H1 (cell line): ENCODE measurements around the gene DCANP1. TPM values are rescaled to one million over a fixed set of nuclear protein-coding genes. Genes with fewer than 3 reads are reported as not detected.

Experiments
- CTCF ChIA-PET: fragments of 300-600 bp; sonication (Branson Sonifier 250); formaldehyde crosslinking; loops from one replicate; lab custom pipeline; 2021; ENCODE audit not compliant: partially characterized antibody; lab: Charles Lee
- POLR2A ChIA-PET: fragments of 300-600 bp; sonication (Branson Sonifier 250); formaldehyde crosslinking; loops from one replicate; lab custom pipeline; 2021; ENCODE audit warnings: inconsistent platforms; ENCODE audit not compliant: partially characterized antibody; lab: Charles Lee
- DNase-seq, 2 experiments: peaks; one replicate each; pipeline versions ENCODE4 v3.0.0 to v3.0.0-alpha.2; 2010 to 2022; ENCODE audit warnings: low spot score in 2 of 2, low read depth in 1 of 2, mixed read lengths in 1 of 2
- FAIRE-seq: peaks from 2 replicates; lab custom pipeline; 2011; peaks lifted over from hg19 to GRCh38; lab: Jason Lieb, UNC
- H2AFZ ChIP-seq: 2 replicates; pipeline ENCODE4 v1.8.1; 2012; ENCODE audit warnings: low read length, inconsistent platforms
- H2AK5ac ChIP-seq: 2 replicates; pipeline ENCODE4 v1.6.1; 2013; ENCODE audit warnings: low read depth, low read length
- H2BK120ac ChIP-seq: replicated peaks from 2 replicates; pipeline ENCODE3; 2013; ENCODE audit warnings: low read depth, low read length, inconsistent platforms
- H2BK12ac ChIP-seq: 2 replicates; pipeline ENCODE4 v1.6.1; 2013; ENCODE audit warnings: low read depth, low read length
- H2BK15ac ChIP-seq: 2 replicates; pipeline ENCODE4 v1.6.1; 2013; ENCODE audit warnings: low read length
- H2BK20ac ChIP-seq: 2 replicates; pipeline ENCODE4 v1.6.1; 2013; ENCODE audit warnings: low read length
- H2BK5ac ChIP-seq: 2 replicates; pipeline ENCODE4 v1.6.1; 2013; ENCODE audit warnings: low read depth, low read length
- H3K14ac ChIP-seq: 2 replicates; pipeline ENCODE4 v1.6.1; 2013; ENCODE audit warnings: inconsistent platforms; ENCODE audit not compliant: insufficient read length
- H3K18ac ChIP-seq: 2 replicates; pipeline ENCODE4 v1.6.1; 2013; ENCODE audit warnings: low read length; ENCODE audit errors: extremely low read depth
- H3K23ac ChIP-seq: 2 replicates; pipeline ENCODE4 v1.6.1; 2013; ENCODE audit warnings: inconsistent platforms; ENCODE audit not compliant: insufficient read length
- H3K23me2 ChIP-seq: 2 replicates; pipeline ENCODE4 v1.6.1; 2013; ENCODE audit warnings: low read depth, low read length
- H3K27ac ChIP-seq: 2 replicates; pipeline ENCODE4 v1.6.1; 2011; ENCODE audit warnings: low read depth, low read length, inconsistent platforms
- H3K27me3 ChIP-seq, 4 experiments: replicated peaks in 1 of 4; 1 replicate in 1 of 4; 2 replicates in 3 of 4; pipeline versions ENCODE4 v1.6.1 to v1.8.1; 2011 to 2013; ENCODE audit warnings: low read length in 3 of 4, mild to moderate bottlenecking in 3 of 4, inconsistent platforms in 2 of 4, mixed read lengths in 2 of 4, moderate library complexity in 1 of 4; ENCODE audit not compliant: control insufficient read depth in 3 of 4, insufficient read depth in 3 of 4; ENCODE audit errors: extremely low read depth in 1 of 4
- H3K36me3 ChIP-seq, 4 experiments: 2 replicates each; pipeline versions ENCODE4 v1.6.1 to v1.8.1; 2011 to 2013; ENCODE audit warnings: mild to moderate bottlenecking in 4 of 4, low read length in 3 of 4, moderate library complexity in 2 of 4, control low read depth in 1 of 4, inconsistent platforms in 1 of 4; ENCODE audit not compliant: insufficient read depth in 4 of 4, control insufficient read depth in 2 of 4
- H3K4ac ChIP-seq: replicated peaks from 2 replicates; pipeline ENCODE3; 2013; ENCODE audit warnings: low read length, low read depth, mixed read lengths, inconsistent platforms; ENCODE audit not compliant: insufficient read length
- H3K4me1 ChIP-seq, 4 experiments: replicated peaks in 1 of 4; 1 replicate in 1 of 4; 2 replicates in 3 of 4; pipeline versions ENCODE4 v1.6.1 to v1.8.1; 2011 to 2013; ENCODE audit warnings: low read length in 3 of 4, inconsistent platforms in 2 of 4, mixed read lengths in 1 of 4; ENCODE audit not compliant: insufficient read depth in 4 of 4, control insufficient read depth in 3 of 4
- H3K4me2 ChIP-seq, 2 experiments: 2 replicates each; pipeline versions ENCODE4 v1.6.1 to v1.8.1; 2011 to 2013; ENCODE audit warnings: low read depth in 2 of 2, low read length in 2 of 2, control low read depth in 1 of 2, inconsistent platforms in 1 of 2, mild to moderate bottlenecking in 1 of 2; ENCODE audit not compliant: insufficient read depth in 1 of 2
- H3K4me3 ChIP-seq, 4 experiments: fragments of 200-600, 300-600 bp in 1 of 4; sonication (generic), shearing (Covaris generic), sonication (Bioruptor Twin) in 1 of 4; 2 replicates each; pipeline versions ENCODE4 v1.5.1 to v1.8.1; 2011 to 2016; ENCODE audit warnings: low read length in 4 of 4, low read depth in 3 of 4, control low read depth in 2 of 4, inconsistent platforms in 2 of 4, mild to moderate bottlenecking in 2 of 4, mixed read lengths in 1 of 4, moderate library complexity in 1 of 4; ENCODE audit not compliant: insufficient read depth in 2 of 4; ENCODE audit errors: extremely low read depth in 1 of 4
- H3K56ac ChIP-seq: replicated peaks from 2 replicates; pipeline ENCODE3; 2013; ENCODE audit warnings: low read depth, mild to moderate bottlenecking, mixed read lengths, low read length, inconsistent platforms; ENCODE audit not compliant: insufficient read length
- H3K79me1 ChIP-seq: 2 replicates; pipeline ENCODE4 v1.6.1; 2013; ENCODE audit warnings: low read depth, low read length, control low read depth
- H3K79me2 ChIP-seq, 2 experiments: 2 replicates each; pipeline versions ENCODE4 v1.6.1 to v1.8.1; 2012 to 2013; ENCODE audit warnings: low read length in 2 of 2, mild to moderate bottlenecking in 2 of 2, inconsistent platforms in 1 of 2; ENCODE audit not compliant: insufficient read depth in 2 of 2, control insufficient read depth in 1 of 2
- H3K9ac ChIP-seq, 4 experiments: replicated peaks in 1 of 4; 1 replicate in 1 of 4; 2 replicates in 3 of 4; pipeline versions ENCODE4 v1.6.1 to v1.8.1; 2011 to 2013; ENCODE audit warnings: low read depth in 3 of 4, low read length in 3 of 4, control low read depth in 2 of 4, mild to moderate bottlenecking in 2 of 4, moderate library complexity in 2 of 4, inconsistent platforms in 1 of 4; ENCODE audit errors: extremely low read depth in 1 of 4
- H3K9me3 ChIP-seq, 2 experiments: 2 replicates each; pipeline versions ENCODE4 v1.6.1 to v1.8.1; 2012 to 2013; ENCODE audit warnings: mild to moderate bottlenecking in 2 of 2, moderate library complexity in 2 of 2, control low read depth in 1 of 2, inconsistent platforms in 1 of 2, low read depth in 1 of 2, low read length in 1 of 2, mixed read lengths in 1 of 2; ENCODE audit not compliant: insufficient read depth in 2 of 2
- H4K20me1 ChIP-seq, 2 experiments: replicated peaks in 1 of 2; 2 replicates each; pipeline versions ENCODE3 to v1.8.1; 2011 to 2013; ENCODE audit warnings: inconsistent platforms in 2 of 2, low read length in 2 of 2, mild to moderate bottlenecking in 1 of 2; ENCODE audit not compliant: insufficient read depth in 2 of 2, control insufficient read depth in 1 of 2
- H4K5ac ChIP-seq: 2 replicates; pipeline ENCODE4 v1.6.1; 2013; ENCODE audit warnings: low read length, low read depth, mixed read lengths, inconsistent platforms; ENCODE audit not compliant: insufficient read length
- H4K8ac ChIP-seq: 2 replicates; pipeline ENCODE4 v1.8.0; 2013; ENCODE audit warnings: mild to moderate bottlenecking, moderate library complexity, low read length, inconsistent platforms; ENCODE audit not compliant: insufficient read depth; ENCODE audit errors: extremely low read depth
- H4K91ac ChIP-seq: replicated peaks from 2 replicates; pipeline ENCODE3; 2013; ENCODE audit warnings: low read length, mixed read lengths, inconsistent platforms; ENCODE audit not compliant: insufficient read length
- BRCA1 ChIP-seq: IDR thresholded peaks from 2 replicates; pipeline ENCODE4 v1.6.1; 2012; ENCODE audit warnings: low read depth, low read length, improper control_type of control experiment
- CBX8 ChIP-seq: fragments of 300-800, 300-1000 bp; sonication (generic); IDR thresholded peaks from 2 replicates; pipeline ENCODE4 v1.7.1; 2016; ENCODE audit warnings: low read depth, low read length, borderline replicate concordance
- CTCF ChIP-seq, 3 experiments: IDR thresholded peaks; 1 replicate in 2 of 3; 2 replicates in 1 of 3; pipeline versions ENCODE4 v1.5.1 to v1.6.1; 2011; ENCODE audit warnings: low read length in 3 of 3, mild to moderate bottlenecking in 3 of 3, inconsistent platforms in 2 of 3, low read depth in 1 of 3, moderate library complexity in 1 of 3; ENCODE audit not compliant: insufficient read depth in 1 of 3; ENCODE audit errors: control extremely low read depth in 1 of 3
- GABPA ChIP-seq: IDR thresholded peaks from 2 replicates; pipeline ENCODE4 v1.6.1; 2011; ENCODE audit warnings: mild to moderate bottlenecking, low read length, moderate library complexity, borderline replicate concordance; ENCODE audit not compliant: insufficient read depth
- SP1 ChIP-seq: IDR thresholded peaks from 2 replicates; pipeline ENCODE4 v1.6.1; 2011; ENCODE audit warnings: low read depth, low read length
- TCF12 ChIP-seq: IDR thresholded peaks from 2 replicates; pipeline ENCODE4 v1.6.1; 2011; ENCODE audit warnings: low read depth, mild to moderate bottlenecking, low read length
- TEAD4 ChIP-seq: IDR thresholded peaks from 2 replicates; pipeline ENCODE4 v1.6.1; 2012; ENCODE audit warnings: low read depth, low read length, inconsistent platforms, mixed read lengths
- YY1 ChIP-seq: IDR thresholded peaks from 2 replicates; pipeline ENCODE4 v1.6.1; 2011; ENCODE audit warnings: low read depth, mild to moderate bottlenecking, low read length
- WGBS, 2 experiments: shearing (Covaris generic) in 1 of 2; methylation state at CpG; one replicate each; pipeline versions ENCODE4 v1.1.6 to v1.1.7; 2013 to 2015; ENCODE audit warnings: low lambda C conversion rate in 2 of 2, mixed read lengths in 2 of 2, inconsistent platforms in 1 of 2, low coverage in 1 of 2, missing lambda C conversion rate in 1 of 2; ENCODE audit not compliant: insufficient replicate concordance in 2 of 2, insufficient coverage in 1 of 2, insufficient read length in 1 of 2; ENCODE audit errors: extremely low coverage in 1 of 2, missing lambda C conversion rate in 1 of 2; 5-methylcytosine and 5-hydroxymethylcytosine counted together
- polyA plus RNA-seq, 7 experiments: library from polyadenylated mRNA; depleted of rRNA in 3 of 7; stranded (reverse) in 5 of 7; unstranded in 2 of 7; fragments of >200 nt in 5 of 7; fragments of 200-250 nt in 2 of 7; gene quantifications; 1 replicate in 5 of 7; 2 replicates in 1 of 7; 4 replicates in 1 of 7; pipeline versions ENCODE4 v1.2.1 to v1.2.3, GENCODE V29; 2011 to 2013; ENCODE audit warnings: missing spikeins in 2 of 7, mixed read lengths in 2 of 7
- total RNA-seq: library from RNA; stranded (reverse); fragmentation: NEBNext Ultra II Directional; extraction: Animal tissue kit (Norgen Biotek cat#: 25700); gene quantifications from 2 replicates; pipeline ENCODE4 v1.2.1, GENCODE V29; 2021
- TF ChIP-seq, protein P1 (sequence below): IDR thresholded peaks from 2 replicates; pipeline ENCODE4 v1.6.1; 2012; ENCODE audit warnings: inconsistent platforms

The DCANP1 gene
- total and polyA plus RNA-seq, 2 of the 8 experiments (the other 6 are each of a cell fraction or from before 2014, with no cell fraction given) = not detected

- POLR2A ChIA-PET = interaction anchor here (0.8 kb wide), 1 partner anchor 280 kb away, joined by 3 read pairs; no protein-coding TSS in a partner anchor
- no peak overlapping the region for H4K91ac ChIP-seq
- TF ChIP-seq GABPA = 0 out of 2 replicates have a peak, but pooled peaks have one; percentile 22
- no peak for TF ChIP-seq TCF12
- no peak for TF ChIP-seq CBX8
- no peak for TF ChIP-seq TEAD4
- TF ChIP-seq CTCF (IDR thresholded peaks at IDR 0.05; ENCODE audit: control extremely low read depth in 1 of 3, insufficient read depth in 1 of 3, low read depth in 1 of 3, low read length in 3 of 3) = peak; percentile 88 to 98 (median 96)
- no peak for TF ChIP-seq SP1
- TF ChIP-seq, protein P1, sequence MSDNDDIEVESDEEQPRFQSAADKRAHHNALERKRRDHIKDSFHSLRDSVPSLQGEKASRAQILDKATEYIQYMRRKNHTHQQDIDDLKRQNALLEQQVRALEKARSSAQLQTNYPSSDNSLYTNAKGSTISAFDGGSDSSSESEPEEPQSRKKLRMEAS = peak; percentile 41; the same call in 1 of the 2 replicates
- peak; percentile 70 for TF ChIP-seq YY1
- TF ChIP-seq BRCA1 = no peak
Observed at GRCh38 chr5:135457424-135458071, 10.4 kb upstream of the DCANP1 start.

More at GRCh38 chr5:135457424-135458071, 10.4 kb upstream of the DCANP1 start:
- no peak overlapping the region for H4K5ac ChIP-seq
- CTCF ChIA-PET = interaction anchor here (0.5 to 21.6 kb wide), 39 partner anchors 8 to 619 kb away, joined by 3 to 778 read pairs (median 4); partner anchors contain the start of genes DCANP1, SLC25A48 and TIFAB
- H2BK15ac ChIP-seq = no peak overlapping the region
- no peak overlapping the region for H3K23ac ChIP-seq
- H2AFZ ChIP-seq = peak overlapping the region; percentile 82
- H3K9me3 ChIP-seq = no peaks in the 10 kb centered on the region
- H3K4me2 ChIP-seq = no peak overlapping the region
- 55% methylated on average over 8 of the region's 9 CpGs; no CpG with 5 or more reads in 1 of the 2 experiments for WGBS, 2 experiments
- peak; percentile 25 to 90 for DNase-seq
- no peak overlapping the region for H3K18ac ChIP-seq
- FAIRE-seq = no peak
- H4K8ac ChIP-seq = no peak overlapping the region
- H3K36me3 ChIP-seq = no peaks in the 10 kb centered on the region
- H3K27me3 ChIP-seq = peaks cover 0 to 14% (median 4%) of the 10 kb centered on the region in 4 experiments; a peak in 4 of 7 replicates
- H3K79me1 ChIP-seq = no peaks in the 10 kb centered on the region
- H3K4me3 ChIP-seq = no peak overlapping the region
- no peak overlapping the region for H2AK5ac ChIP-seq
- H3K27ac ChIP-seq = no peak overlapping the region
- H3K14ac ChIP-seq = no peak overlapping the region
- no peaks in the 10 kb centered on the region for H3K23me2 ChIP-seq
- no peak overlapping the region for H2BK12ac ChIP-seq
- peak overlapping the region; percentile 90; the same call in 1 of the 2 replicates for H2BK20ac ChIP-seq
- H3K56ac ChIP-seq = no peak overlapping the region
- no peaks in the 10 kb centered on the region for H3K79me2 ChIP-seq
- H3K4me1 ChIP-seq = no peaks in the 10 kb centered on the region
- no peak overlapping the region for H3K4ac ChIP-seq
- peaks cover 0 to 3% of the 10 kb centered on the region in 2 experiments for H4K20me1 ChIP-seq
- H2BK5ac ChIP-seq = no peak overlapping the region
- H3K9ac ChIP-seq = no peak overlapping the region
- H2BK120ac ChIP-seq = no peak overlapping the region
